OCI-LY1 (cell line): ENCODE measurements around the gene MYADM.

Experiments used
- H2AFZ ChIP-seq: fragments of 200-600 bp; sonication (generic), shearing (Covaris generic); 2 replicates; pipeline ENCODE4 v1.6.0; 2014; ENCODE audit warnings: antibody characterized with exemption, mild to moderate bottlenecking, low read length
- H3F3A ChIP-seq: fragments of 200-600 bp; sonication (generic), shearing (Covaris generic); 2 replicates; pipeline ENCODE4 v1.6.0; 2014; ENCODE audit warnings: mild to moderate bottlenecking, antibody characterized with exemption, low read length, moderate library complexity; ENCODE audit not compliant: insufficient read depth
- H3K27ac ChIP-seq: fragments of 200-600 bp; sonication (generic); 2 replicates; pipeline ENCODE4 v1.5.1; 2014; ENCODE audit warnings: low read length, mixed run types, mild to moderate bottlenecking, low read depth; ENCODE audit not compliant: poor library complexity, severe bottlenecking
- H3K27me3 ChIP-seq: fragments of 200-600 bp; sonication (generic); 2 replicates; pipeline ENCODE4 v1.6.0; 2014; ENCODE audit warnings: antibody characterized with exemption, mild to moderate bottlenecking, low read length, moderate library complexity; ENCODE audit not compliant: insufficient read depth
- H3K36me3 ChIP-seq: fragments of 200-600 bp; sonication (generic); 2 replicates; pipeline ENCODE4 v1.6.1; 2014; ENCODE audit warnings: mild to moderate bottlenecking, antibody characterized with exemption, low read length, moderate library complexity, mixed read lengths; ENCODE audit not compliant: insufficient read depth
- H3K4me1 ChIP-seq: fragments of 200-600 bp; sonication (generic); 2 replicates; pipeline ENCODE4 v1.5.1; 2014; ENCODE audit warnings: mild to moderate bottlenecking, low read length, moderate library complexity; ENCODE audit not compliant: insufficient read depth, severe bottlenecking
- H3K4me2 ChIP-seq: fragments of 200-600 bp; sonication (generic), shearing (Covaris generic); 2 replicates; pipeline ENCODE4 v1.6.1; 2014; ENCODE audit warnings: low read length
- H3K4me3 ChIP-seq: fragments of 200-600 bp; sonication (generic); 2 replicates; pipeline ENCODE4 v1.5.1; 2014; ENCODE audit warnings: low read length, low read depth, mild to moderate bottlenecking, mixed read lengths; ENCODE audit not compliant: poor library complexity, severe bottlenecking
- H3K79me2 ChIP-seq: fragments of 200-600 bp; shearing (Covaris generic); 2 replicates; pipeline ENCODE4 v1.6.1; 2016; ENCODE audit warnings: mixed run types, low read length, mixed read lengths; ENCODE audit not compliant: insufficient read depth
- H3K9ac ChIP-seq: fragments of 200-600 bp; sonication (generic), shearing (Covaris generic); 2 replicates; pipeline ENCODE4 v1.6.1; 2014; ENCODE audit warnings: mild to moderate bottlenecking, low read length, mixed read lengths
- H3K9me2 ChIP-seq: fragments of 200-600 bp; sonication (generic), shearing (Covaris generic); 2 replicates; pipeline ENCODE4 v1.6.1; 2014; ENCODE audit warnings: low read depth, mild to moderate bottlenecking, low read length, mixed read lengths
- H3K9me3 ChIP-seq: fragments of 200-600 bp; shearing (Covaris generic); 2 replicates; pipeline ENCODE4 v1.6.1; 2014; ENCODE audit warnings: low read length, mixed read lengths
- H4K20me1 ChIP-seq: fragments of 200-600 bp; sonication (generic), shearing (Covaris generic); 2 replicates; pipeline ENCODE4 v1.6.0; 2016; ENCODE audit warnings: mild to moderate bottlenecking, low read length; ENCODE audit not compliant: insufficient read depth
- CTCF ChIP-seq: fragments of 200-600 bp; sonication (generic), shearing (Covaris generic); IDR thresholded peaks from 2 replicates; pipeline ENCODE4 v1.5.1; 2017; ENCODE audit warnings: mild to moderate bottlenecking, antibody characterized with exemption, low read length, moderate library complexity, mixed read lengths
- EZH2 ChIP-seq: fragments of 200-600 bp; sonication (generic), shearing (Covaris generic); IDR thresholded peaks from 2 replicates; pipeline ENCODE4 v1.8.0; 2017; ENCODE audit warnings: borderline replicate concordance, mixed run types, mild to moderate bottlenecking, antibody characterized with exemption, low read length, moderate library complexity, mixed read lengths

The MYADM gene

GRCh38 chr19:53892981-53893325 is 25.3 kb downstream of the MYADM start:
- no peak for TF ChIP-seq EZH2
- no peak for TF ChIP-seq CTCF
- Histone ChIP-seq H2AFZ (no peak overlapping the region), H3K27me3 (no peaks in the 10 kb centered on the region), H3K79me2 (no peaks in the 10 kb centered on the region), H3K36me3 (no peaks in the 10 kb centered on the region), H4K20me1 (no peaks in the 10 kb centered on the region), H3K9me3 (no peaks in the 10 kb centered on the region), H3K4me2 (no peak overlapping the region), H3K4me3 (no peak overlapping the region), H3F3A (no peaks in the 10 kb centered on the region), H3K9me2 (no peaks in the 10 kb centered on the region), H3K4me1 (no peaks in the 10 kb centered on the region), H3K27ac (no peak overlapping the region), H3K9ac (no peak overlapping the region)

GRCh38 chr19:53894707-53895106 is 27.0 kb downstream of the MYADM start:
- no peak for TF ChIP-seq EZH2
- no peak for TF ChIP-seq CTCF
- Histone ChIP-seq H3K4me3 (no peak overlapping the region), H3K79me2 (no peaks in the 10 kb centered on the region), H3K4me2 (no peak overlapping the region), H3F3A (no peaks in the 10 kb centered on the region), H3K27me3 (no peaks in the 10 kb centered on the region), H3K9me3 (no peaks in the 10 kb centered on the region), H3K9ac (no peak overlapping the region), H3K4me1 (no peaks in the 10 kb centered on the region), H3K27ac (no peak overlapping the region), H3K36me3 (no peaks in the 10 kb centered on the region), H4K20me1 (no peaks in the 10 kb centered on the region), H2AFZ (no peak overlapping the region), H3K9me2 (no peaks in the 10 kb centered on the region)

- Histone ChIP-seq H3K4me2 (no peak overlapping the region), H3K27ac (no peak overlapping the region), H3K27me3 (no peaks in the 10 kb centered on the region), H3K4me1 (no peaks in the 10 kb centered on the region), H3K4me3 (no peak overlapping the region), H3K9ac (no peak overlapping the region), H3F3A (no peaks in the 10 kb centered on the region), H3K79me2 (no peaks in the 10 kb centered on the region), H2AFZ (no peak overlapping the region), H4K20me1 (no peaks in the 10 kb centered on the region), H3K36me3 (no peaks in the 10 kb centered on the region), H3K9me2 (no peaks in the 10 kb centered on the region), H3K9me3 (no peaks in the 10 kb centered on the region)
- TF ChIP-seq CTCF (no peak), EZH2 (no peak)
These were observed 29.0 kb downstream of the MYADM start for GRCh38 chr19:53896682-53897081.
